IPS-18a (cell line): Measurements from ENCODE around the gene MED12L.
"Not testable (repeated sequence)": the region's sequence is repeated elsewhere in the genome, so short reads cannot be mapped to it uniquely, and the experiment has no call there.

ENCODE experiments used
- H3K27ac ChIP-seq: one replicate; pipeline ENCODE4 v1.5.1; 2013; ENCODE audit warnings: low read length
- H3K27me3 ChIP-seq: one replicate; pipeline ENCODE4 v1.6.1; 2013; ENCODE audit warnings: mild to moderate bottlenecking, low read length; ENCODE audit not compliant: control insufficient read depth, insufficient read depth
- H3K36me3 ChIP-seq: one replicate; pipeline ENCODE4 v1.6.1; 2013; ENCODE audit warnings: low read depth, low read length; ENCODE audit not compliant: control insufficient read depth
- H3K4me1 ChIP-seq: one replicate; pipeline ENCODE4 v1.6.1; 2013; ENCODE audit warnings: low read depth, low read length; ENCODE audit not compliant: control insufficient read depth
- H3K4me3 ChIP-seq: one replicate; pipeline ENCODE4 v1.5.1; 2013; ENCODE audit warnings: low read length
- H3K9ac ChIP-seq: one replicate; pipeline ENCODE4 v1.6.1; 2013; ENCODE audit warnings: mild to moderate bottlenecking, low read length, moderate library complexity
- H3K9me3 ChIP-seq: one replicate; pipeline ENCODE4 v1.6.1; 2013; ENCODE audit warnings: low read depth, low read length; ENCODE audit not compliant: control insufficient read depth

MED12L gene

DNA sequence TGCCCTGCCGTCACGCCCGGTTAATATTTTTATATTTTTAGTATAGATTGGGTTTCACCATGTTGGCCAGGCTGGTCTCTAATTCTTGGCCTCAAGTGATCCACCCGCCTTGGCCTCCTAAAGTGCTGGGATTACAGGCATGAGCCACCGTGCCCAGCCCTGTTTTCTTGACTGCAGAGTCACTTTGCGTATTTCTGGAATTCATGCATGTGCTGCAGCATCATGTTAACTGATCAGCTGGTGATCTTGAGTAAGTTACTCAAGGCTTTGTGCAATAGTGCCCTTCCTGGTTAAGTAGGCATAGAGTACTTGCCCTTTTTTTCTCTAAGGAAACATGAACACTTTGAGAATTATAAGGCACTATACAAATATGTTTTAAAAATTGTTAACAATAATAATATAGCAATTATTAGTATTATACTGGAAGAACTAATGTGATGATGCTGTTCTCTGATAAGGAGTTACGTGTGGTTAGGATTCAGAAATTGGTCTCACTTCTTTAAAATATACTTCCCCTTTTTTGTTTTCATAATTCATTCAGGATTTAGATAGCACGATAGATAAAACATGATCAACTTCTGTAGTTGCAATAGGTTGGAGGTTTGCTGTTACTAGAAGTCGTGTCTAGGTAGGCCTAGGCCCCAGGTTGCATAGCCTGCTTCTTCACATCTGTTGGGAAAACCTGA, 83.9 kb downstream of the MED12L start:
- Histone ChIP-seq H3K4me3 (no peak overlapping the region), H3K9ac (no peak overlapping the region), H3K27ac (no peak overlapping the region), H3K27me3 (no peaks in the 10 kb centered on the region), H3K9me3 (no peaks in the 10 kb centered on the region), H3K4me1 (peaks cover 8% of the 10 kb centered on the region), H3K36me3 (peaks cover 4% of the 10 kb centered on the region)

DNA sequence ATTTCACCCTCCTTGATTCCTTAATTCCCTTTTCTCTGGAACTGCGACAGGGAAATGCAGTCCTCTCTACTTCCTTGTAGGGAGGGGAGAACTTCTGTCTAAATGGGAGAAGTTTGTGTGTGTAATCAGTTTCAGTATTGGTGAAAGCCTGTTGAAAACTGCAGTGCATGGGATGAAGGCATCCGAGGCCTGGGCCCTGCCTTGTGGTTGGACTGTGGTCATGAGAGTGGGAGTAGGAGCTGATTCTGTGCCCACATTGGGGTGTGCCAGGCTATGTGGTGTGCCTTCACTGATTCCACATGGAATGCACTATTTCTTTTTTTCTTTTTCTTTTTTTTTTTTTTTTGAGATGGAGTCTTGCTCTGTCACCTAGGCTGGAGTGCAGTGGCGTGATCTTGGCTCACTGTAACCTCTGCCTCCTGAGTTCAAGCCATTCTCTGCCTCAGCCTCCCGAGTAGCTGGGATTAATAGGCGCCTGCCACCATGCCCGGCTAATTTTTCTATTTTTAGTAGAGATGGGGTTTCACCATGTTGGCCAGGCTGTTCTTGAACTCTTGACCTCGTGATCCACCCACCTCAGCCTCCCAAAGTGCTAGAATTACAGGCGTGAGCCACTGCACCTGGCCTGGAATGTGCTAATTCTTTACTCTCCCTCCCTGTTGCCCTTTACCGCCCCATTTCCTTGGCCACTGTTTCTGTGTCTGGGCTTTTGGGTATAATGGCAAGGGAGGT, 84.7 kb downstream of the MED12L start:
- not testable (repeated sequence) for H3K4me1 ChIP-seq, H3K9me3 ChIP-seq, H3K4me3 ChIP-seq, H3K9ac ChIP-seq, H3K27me3 ChIP-seq, H3K36me3 ChIP-seq, H3K27ac ChIP-seq

DNA sequence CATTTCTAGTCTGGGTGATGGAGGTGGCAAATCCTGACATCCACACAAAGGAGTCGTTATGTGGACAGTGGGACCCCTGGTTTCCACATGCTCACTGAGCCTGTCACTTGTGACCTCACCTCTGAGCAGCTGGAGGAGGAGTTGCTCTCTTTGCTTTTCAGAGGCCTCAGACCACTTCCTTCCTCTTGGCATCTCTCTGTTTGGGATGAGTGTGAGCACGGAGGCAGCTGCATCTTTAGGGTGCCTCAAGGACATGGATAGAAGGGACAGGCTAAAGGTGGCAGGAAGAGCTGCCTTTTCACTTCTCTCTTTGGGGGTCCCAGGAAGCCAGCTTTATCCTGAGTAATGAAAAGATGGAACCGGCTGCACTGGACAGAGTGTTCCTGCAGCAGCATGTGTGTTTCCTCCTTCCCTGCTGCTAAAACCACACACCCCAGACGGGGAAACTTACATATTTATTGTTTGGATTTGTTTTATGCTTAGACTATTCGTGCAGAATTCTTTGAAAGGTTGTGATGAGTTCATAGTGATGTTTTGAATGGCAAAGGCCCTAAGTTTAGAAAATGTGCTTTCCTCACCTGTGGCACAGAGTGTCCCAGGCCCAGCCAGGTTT, 85.8 kb downstream of the MED12L start:
- H3K9me3 ChIP-seq: no peaks in the 10 kb centered on the region
- peaks cover 1% of the 10 kb centered on the region for H3K36me3 ChIP-seq
- H3K9ac ChIP-seq: no peak overlapping the region
- no peaks in the 10 kb centered on the region for H3K27me3 ChIP-seq
- no peak overlapping the region for H3K27ac ChIP-seq
- H3K4me3 ChIP-seq: no peak overlapping the region
- H3K4me1 ChIP-seq: peaks cover 8% of the 10 kb centered on the region

DNA sequence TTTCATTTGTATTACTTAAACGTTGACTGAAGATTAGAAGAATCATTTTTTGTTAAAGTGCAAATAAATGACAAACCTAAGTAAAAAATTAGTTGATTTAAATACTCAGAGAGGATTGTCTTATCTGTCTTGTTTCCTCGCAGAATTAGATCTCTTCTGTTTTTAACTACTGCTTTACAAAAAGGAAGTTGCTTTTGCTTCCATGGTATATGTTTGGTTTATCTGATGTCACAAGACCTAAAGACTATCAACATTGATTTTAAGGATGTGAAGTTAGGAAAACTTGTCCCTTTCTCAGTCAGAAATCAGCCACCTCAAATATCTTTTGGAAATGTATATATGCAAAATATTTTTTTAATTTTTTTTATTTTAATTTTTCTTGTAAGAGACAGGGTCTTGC, 88.9 kb downstream of the MED12L start:
- H3K4me1 ChIP-seq: peaks cover 8% of the 10 kb centered on the region
- no peaks in the 10 kb centered on the region for H3K36me3 ChIP-seq
- no peaks in the 10 kb centered on the region for H3K27me3 ChIP-seq
- H3K9ac ChIP-seq: no peak overlapping the region
- no peak overlapping the region for H3K27ac ChIP-seq
- no peaks in the 10 kb centered on the region for H3K9me3 ChIP-seq
- no peak overlapping the region for H3K4me3 ChIP-seq

DNA sequence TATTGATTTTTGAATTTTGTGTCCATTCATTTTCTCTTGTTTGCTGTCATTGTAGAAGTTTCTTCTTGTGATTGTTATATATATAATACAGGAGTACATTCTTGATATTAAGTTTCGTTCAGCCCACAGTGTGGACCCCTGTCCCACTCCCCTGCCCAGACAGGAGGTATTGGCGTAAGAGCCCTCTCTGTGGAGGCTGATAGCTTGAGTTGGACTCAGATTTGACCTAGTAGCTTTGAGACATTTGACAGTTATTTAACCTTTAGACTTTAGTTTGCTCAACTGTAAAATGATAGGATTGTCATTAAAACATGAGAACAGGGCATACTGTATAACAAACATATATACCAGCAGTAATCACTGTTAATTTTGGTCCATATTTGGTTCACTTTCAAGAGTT, 90.5 kb downstream of the MED12L start:
- no peaks in the 10 kb centered on the region for H3K9me3 ChIP-seq
- peaks cover 8% of the 10 kb centered on the region for H3K4me1 ChIP-seq
- H3K27ac ChIP-seq: no peak overlapping the region
- H3K4me3 ChIP-seq: no peak overlapping the region
- no peaks in the 10 kb centered on the region for H3K27me3 ChIP-seq
- H3K36me3 ChIP-seq: peaks cover 4% of the 10 kb centered on the region
- no peak overlapping the region for H3K9ac ChIP-seq

DNA sequence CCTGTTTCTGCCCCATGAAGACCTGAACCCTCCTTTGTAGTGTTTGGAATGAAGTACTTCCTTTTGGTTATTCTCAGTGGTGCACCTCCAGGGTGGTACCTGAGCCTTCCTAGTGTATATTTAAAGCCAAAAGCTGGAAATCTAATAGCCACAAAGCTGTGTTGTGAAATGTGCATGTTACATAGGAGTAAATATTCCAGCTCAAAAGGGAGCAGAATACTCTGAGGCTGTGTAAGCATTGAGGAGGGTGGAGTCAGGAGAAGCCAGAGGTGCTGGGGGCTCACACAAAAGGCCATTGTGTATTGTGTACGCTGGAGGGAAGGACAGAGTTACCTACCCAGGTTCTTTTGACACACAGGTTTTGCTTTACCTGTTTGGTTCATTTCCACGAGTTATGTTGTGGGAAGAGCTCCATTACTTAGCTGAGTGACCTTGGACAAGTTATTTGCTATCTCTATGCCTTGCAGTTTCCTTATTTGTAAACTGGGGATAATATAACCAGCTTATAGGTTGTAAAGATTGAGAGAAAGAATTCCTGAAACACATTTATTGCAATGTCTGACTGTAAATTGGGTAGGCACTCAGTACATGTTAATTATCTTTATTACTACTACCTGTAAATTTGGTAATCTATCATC, 92.9 kb downstream of the MED12L start:
- Histone ChIP-seq H3K27ac (no peak overlapping the region), H3K4me1 (peaks cover 5% of the 10 kb centered on the region), H3K27me3 (no peaks in the 10 kb centered on the region), H3K4me3 (no peak overlapping the region), H3K36me3 (peaks cover 4% of the 10 kb centered on the region), H3K9me3 (no peaks in the 10 kb centered on the region), H3K9ac (no peak overlapping the region)

DNA sequence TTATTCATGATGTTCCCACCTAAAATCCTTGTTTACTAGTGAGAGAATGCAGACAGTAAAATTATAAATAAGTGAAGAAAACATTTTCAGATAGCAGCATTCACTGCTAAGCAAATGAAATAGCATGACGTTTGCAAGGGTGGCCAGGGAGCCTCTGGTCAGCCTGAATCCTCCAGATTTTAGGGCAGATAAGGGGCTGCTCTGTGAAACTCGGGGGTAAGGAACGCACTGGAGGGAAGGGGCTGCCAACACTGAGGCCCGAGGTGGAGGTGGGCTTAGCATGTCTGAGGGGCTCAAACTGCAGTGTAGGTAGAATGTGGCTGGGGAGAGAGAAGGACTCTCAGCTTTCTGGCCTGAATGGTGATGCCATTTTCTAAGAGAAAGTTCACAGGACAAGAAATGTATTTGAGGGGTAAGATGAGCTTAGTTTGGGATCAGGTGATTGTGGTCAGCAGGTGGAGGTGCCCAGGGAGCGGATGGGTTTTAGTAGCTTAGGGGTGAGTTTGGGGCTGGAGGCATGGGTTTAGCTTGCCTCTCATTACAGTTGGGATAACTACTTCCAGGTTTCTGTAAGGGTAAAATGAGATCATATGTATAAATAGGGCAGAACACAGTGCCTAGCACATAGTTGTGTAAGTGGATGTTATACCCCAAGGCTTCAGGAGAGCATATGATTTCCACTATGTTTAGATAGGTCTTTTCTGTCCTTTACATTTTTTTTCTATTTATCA, 97.0 kb downstream of the MED12L start:
- Histone ChIP-seq H3K9ac (no peak overlapping the region), H3K27ac (no peak overlapping the region), H3K4me3 (no peak overlapping the region), H3K4me1 (peaks cover 5% of the 10 kb centered on the region), H3K36me3 (peaks cover 8% of the 10 kb centered on the region), H3K27me3 (no peaks in the 10 kb centered on the region), H3K9me3 (no peaks in the 10 kb centered on the region)

DNA sequence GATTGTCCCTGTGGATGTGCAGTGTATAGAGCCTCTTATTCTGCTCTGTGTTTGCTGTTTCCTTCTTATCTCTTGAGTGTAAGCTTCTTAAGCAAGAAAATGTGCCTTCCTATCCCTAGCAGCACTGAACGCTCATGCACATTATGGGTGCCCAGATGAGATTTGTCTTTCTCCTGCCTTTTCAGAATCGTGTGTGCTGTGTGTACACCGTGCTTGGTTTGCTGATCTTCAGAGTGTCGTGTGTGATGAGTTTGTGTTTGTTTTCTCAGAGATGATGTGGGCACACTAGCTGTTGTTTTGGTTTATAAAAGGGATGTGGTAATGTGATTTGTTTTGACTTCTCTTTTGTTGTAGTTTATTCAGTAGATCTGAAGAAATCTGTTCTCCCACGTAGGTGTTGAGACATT, 97.8 kb downstream of the MED12L start:
- Histone ChIP-seq H3K9ac (no peak overlapping the region), H3K27me3 (no peaks in the 10 kb centered on the region), H3K9me3 (no peaks in the 10 kb centered on the region), H3K4me1 (peaks cover 5% of the 10 kb centered on the region), H3K27ac (no peak overlapping the region), H3K36me3 (peaks cover 8% of the 10 kb centered on the region), H3K4me3 (no peak overlapping the region)

DNA sequence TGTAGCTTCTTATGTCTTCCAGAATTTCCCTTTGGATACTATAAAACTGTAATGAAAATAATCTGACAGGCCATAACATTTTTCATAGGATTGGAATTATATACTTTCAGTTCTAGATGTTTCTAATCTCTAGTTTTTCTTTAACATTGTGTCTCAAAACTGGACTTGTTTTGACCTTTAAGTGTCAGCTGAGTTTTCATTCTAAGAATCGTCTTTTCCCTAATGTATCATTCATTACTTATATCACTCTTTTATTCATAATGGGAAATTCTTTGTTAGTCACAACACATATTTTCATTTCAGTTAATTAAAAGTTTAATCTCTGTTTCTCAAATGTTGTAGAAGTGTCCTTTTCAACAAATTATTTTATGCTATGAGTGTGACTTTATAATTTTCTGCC, 105.6 kb downstream of the MED12L start:
- Histone ChIP-seq H3K36me3 (peaks cover 4% of the 10 kb centered on the region), H3K27ac (no peak overlapping the region), H3K4me1 (no peaks in the 10 kb centered on the region), H3K4me3 (no peak overlapping the region), H3K9me3 (no peaks in the 10 kb centered on the region), H3K27me3 (no peaks in the 10 kb centered on the region), H3K9ac (no peak overlapping the region)

DNA sequence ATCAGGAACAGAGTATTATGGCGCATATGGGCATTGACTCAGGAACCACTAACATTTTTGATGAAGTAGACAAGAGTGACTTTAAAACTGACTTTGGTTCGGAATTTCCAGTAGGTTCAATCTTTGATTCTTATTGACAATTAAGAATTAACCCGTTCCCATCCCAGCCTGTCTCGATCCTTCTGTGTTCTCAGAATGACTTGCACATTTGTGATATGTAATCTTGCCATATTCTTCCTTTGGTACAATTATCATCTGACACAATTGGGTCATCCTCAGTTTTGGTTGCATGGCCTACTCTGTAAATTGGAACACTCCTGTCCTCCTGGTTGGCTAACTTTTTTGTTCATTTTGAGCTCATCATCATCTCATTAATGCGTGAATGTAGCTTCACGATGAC, 107.1 kb downstream of the MED12L start:
- no peaks in the 10 kb centered on the region for H3K4me1 ChIP-seq
- no peak overlapping the region for H3K4me3 ChIP-seq
- H3K9ac ChIP-seq: no peak overlapping the region
- H3K27me3 ChIP-seq: no peaks in the 10 kb centered on the region
- H3K9me3 ChIP-seq: no peaks in the 10 kb centered on the region
- H3K27ac ChIP-seq: no peak overlapping the region
- no peaks in the 10 kb centered on the region for H3K36me3 ChIP-seq

DNA sequence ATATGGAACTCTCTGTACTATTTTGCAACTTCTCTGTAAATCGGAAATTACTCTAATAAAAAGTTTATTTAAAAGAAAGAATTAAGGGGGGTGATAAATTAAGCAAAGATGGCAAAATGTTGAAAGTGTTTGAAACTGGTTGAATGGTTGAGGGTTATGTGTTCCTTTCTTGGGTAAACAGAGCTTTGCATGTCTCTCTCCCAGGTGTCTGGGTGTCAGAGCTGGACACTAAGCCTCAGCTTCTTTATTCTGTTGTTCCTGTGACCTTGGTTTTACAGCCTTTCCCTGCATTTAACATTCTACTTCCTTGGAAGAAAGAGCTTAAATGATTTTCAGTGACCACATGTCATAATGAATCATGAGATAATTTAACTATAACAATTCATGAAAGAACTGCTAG, 110.4 kb downstream of the MED12L start:
- Histone ChIP-seq H3K4me3 (no peak overlapping the region), H3K27ac (no peak overlapping the region), H3K36me3 (no peaks in the 10 kb centered on the region), H3K4me1 (no peaks in the 10 kb centered on the region), H3K27me3 (no peaks in the 10 kb centered on the region), H3K9me3 (no peaks in the 10 kb centered on the region), H3K9ac (no peak overlapping the region)
